ENCODE measurements around the gene GPR35.

Gene GPR35

DNA sequence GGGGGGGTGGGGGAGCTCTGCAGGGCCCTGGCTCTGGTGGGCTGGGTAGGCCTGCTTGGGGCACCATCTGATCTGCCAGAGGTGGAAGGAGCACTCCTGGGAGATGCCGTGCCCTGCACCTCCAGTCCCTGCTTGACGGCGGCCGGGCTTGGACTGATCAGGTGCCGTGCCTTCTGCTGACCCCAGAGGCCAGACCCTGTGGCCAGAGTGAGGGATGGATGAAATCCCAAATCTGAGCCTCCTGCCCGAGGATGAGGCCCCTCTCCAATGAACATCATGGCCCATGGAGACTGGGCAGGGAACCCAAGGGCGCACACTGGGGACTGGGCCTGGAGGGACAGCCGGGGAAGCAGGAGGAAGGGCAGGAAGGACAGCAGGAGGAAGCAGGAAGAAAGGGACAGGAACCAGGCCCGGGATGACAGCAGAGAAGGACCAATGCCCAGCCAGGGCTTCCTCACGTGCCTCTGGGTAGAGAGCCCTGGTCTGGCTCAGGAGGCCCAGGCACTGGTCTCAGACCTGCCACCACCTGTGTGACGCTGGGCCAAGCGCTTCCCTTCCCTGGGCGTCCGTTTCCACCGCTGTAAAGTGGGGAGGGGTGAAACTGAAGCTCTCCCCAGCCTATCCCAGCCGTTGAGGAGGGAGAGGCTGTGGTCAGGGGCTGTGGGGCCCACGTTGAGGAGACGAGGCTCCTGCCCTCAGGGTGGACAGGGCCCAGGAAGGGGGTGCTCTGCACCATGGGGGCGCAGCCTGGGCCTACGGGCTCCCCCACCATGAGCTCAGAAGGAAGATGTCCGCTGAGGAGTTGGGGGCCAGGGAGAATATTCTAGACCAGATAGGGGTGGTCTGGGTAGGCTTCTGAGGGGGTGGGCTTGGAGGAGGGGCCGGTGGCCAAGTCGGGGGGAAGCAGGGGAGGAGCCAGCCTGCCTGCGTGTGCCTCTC is 1.0 kb upstream of the GPR35 start:
- no peak for DNase-seq

DNA sequence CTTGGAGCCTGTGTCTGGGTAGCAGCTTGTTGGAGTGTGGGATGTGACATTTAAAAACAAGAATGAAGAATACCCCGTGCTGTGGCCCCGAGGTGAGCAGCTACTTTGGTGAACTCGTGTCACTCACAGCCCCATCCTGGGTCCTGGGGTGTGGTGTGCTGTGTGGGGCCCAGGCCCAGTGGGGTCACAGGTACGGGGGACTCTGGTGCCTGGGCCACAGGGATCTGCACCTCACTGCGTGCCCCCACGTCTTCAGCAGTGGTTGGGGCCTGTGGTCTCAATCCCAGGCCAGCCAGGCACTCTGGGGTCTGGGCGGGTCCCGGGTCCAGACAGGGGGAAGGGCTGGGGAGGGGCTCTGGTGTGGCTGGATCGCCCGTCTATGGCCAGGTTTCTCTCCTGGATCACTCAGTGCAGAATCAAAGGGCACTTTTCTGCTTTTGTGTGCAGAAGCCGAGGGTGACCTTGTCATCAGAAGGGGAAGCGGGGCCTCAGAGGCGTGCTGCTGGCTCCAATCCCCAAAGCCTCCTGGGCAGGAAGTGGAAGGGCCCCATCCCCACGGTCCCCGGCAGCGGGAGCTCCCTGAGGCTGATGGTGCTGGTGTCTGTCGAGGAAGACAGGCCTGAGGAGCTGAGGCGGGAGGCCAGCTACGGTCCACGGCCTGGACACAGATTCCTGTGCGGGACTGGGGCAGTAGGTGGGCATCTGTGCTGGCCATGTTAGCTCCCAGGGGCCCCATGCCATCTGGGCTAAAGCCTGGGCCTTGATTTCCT is 1.4 kb downstream of the GPR35 start:
- peak; percentile 29 for DNase-seq

DNA sequence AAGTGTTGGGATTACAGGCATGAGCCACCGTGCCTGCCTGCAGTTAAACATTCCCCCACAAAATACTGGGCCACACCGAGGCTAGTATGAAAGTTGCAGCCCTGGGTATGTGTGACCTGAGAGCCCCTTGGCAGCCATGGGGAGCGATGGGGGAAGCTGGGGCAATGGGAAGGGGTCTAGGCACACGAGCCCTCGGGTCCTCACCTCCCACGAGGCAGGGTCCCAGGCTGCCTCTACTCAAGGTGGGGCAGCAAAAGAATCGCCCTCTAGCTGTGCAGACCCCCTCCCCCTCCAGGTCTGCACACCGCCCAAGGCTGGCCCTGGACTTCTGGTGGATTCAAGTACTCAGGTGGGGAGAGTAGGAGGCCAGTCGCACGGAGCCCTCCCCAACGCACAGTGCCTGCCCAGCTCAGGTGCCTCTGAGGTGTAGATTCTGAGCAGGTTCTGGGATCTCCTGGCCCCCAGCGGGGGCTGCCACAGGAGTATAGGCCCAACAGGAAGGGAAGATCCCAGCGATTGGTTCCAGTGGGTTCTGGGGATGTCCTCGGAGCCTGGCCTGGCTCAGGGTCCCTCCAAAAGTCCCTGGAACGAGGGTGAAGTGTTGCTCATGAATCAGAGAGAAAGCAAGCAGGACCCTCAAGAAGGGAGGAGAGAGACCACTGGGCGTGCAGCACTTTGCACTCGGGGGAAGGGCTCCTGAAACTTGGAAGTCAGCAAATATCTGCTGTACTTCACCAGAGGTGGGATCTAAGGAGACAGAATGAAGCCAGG is 2.6 kb downstream of the GPR35 start:
- no peak for DNase-seq

GRCh38 chr2:240628507-240628807 is 3.2 kb downstream of the GPR35 start:
- no peak for DNase-seq

- DNase-seq, result no peak
Measured at GRCh38 chr2:240628808-240629618, 3.7 kb downstream of the GPR35 start.

DNA sequence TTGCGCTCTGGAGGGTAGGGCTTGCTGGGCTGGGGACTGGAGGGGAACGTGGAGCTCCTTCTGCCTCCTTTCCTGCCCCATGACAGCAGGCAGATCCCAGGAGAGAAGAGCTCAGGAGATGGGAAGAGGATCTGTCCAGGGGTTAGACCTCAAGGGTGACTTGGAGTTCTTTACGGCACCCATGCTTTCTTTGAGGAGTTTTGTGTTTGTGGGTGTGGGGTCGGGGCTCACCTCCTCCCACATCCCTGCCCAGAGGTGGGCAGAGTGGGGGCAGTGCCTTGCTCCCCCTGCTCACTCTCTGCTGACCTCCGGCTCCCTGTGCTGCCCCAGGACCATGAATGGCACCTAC is 4.3 kb downstream of the GPR35 start:
- no peak for DNase-seq

- no peak for DNase-seq
Measured at GRCh38 chr2:240629968-240630770, 4.9 kb downstream of the GPR35 start.

DNA sequence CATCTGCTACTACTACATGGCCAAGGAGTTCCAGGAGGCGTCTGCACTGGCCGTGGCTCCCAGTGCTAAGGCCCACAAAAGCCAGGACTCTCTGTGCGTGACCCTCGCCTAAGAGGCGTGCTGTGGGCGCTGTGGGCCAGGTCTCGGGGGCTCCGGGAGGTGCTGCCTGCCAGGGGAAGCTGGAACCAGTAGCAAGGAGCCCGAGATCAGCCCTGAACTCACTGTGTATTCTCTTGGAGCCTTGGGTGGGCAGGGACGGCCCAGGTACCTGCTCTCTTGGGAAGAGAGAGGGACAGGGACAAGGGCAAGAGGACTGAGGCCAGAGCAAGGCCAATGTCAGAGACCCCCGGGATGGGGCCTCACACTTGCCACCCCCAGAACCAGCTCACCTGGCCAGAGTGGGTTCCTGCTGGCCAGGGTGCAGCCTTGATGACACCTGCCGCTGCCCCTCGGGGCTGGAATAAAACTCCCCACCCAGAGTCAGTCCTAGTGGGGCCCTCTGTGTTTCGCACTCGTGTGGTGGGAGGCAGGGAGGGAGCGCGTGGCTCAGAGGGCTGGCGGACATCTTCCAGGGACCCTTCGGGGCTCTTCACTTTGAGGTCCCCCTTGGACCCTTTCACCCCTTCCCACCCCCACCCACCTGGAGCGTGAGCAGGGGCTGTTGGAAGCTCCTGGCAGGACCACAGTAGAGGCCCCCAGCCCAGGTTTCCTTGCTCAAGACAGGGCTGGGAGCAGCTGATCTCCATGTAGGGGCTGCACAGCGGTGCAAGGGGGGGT is 5.7 kb downstream of the GPR35 start:
- no peak for DNase-seq

- DNase-seq, result no peak
Measured at GRCh38 chr2:240631548-240632305, 6.4 kb downstream of the GPR35 start.

GRCh38 chr2:240632306-240632721 is 7.0 kb downstream of the GPR35 start:
- DNase-seq, result no peak

DNA sequence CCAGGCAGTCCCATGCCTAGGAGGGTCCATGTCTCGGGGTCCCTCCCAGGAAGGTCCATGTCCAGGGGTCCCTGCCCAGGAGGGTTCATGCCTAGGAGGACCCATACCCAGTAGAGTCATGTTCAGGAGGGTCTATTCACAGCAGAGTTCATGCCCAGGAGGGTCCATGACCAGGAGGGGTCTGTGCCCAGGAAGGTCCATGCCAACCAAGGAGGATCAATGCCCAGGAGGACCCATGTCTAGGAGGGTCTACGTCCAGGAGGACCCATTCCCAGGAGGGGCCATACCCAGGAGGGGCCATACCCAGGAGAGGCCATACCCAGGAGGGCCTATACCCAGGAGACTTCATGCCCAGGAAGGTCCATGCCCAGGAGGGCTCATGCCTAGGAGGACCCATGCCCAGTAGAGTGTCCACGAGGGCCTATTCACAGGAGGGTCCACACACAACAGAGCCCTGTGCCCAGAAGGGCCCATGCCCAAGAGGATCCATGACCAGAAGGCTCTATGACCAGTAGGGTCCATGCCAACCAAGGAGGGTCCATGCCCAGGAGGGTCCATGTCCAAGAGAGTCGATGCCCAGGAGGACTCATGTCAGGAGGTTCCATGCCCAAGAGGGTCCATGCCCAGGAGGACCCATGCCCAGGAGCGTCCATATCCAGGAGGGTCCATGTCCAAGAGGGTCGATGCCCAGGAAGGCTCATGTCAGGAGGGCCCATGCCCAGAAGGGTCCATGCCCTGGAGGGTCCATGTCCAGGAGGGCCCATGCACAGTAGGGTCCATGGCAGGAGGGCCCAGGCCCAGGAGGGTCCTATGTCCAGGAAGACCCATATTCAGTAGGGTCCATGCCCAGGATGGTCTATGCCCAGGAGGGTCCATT is 10.1 kb downstream of the GPR35 start:
- DNase-seq, result no peak

DNA sequence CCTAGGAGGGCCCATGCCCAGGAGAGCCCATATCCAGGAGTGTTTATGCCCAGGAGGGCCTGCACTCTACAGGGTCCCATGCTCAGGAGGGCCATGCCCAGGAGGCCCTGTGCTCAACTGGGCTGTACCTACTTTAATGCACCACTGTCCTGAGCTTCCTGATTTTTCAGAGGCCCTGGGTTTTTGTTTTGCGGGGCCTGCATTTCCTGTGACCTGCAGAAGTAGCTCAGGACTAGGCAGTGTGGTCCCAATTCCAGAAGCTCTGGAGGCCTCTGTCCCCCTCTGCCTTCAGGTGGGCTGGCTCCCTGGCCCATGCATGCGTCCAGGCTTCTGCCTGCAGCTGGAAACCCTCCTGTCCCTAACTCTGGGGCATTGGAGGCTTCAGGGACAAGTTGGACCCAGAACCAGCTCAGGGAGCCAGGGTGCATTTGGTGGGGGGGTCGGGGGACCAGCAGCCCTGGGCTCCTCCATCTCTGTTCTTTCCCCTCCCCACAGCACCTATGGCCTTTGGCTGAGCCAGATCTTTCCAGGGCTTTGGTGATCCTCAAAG is 10.8 kb downstream of the GPR35 start:
- DNase-seq, result no peak

GRCh38 chr2:240636563-240637115 is 11.4 kb downstream of the GPR35 start:
- no peak for DNase-seq

DNA sequence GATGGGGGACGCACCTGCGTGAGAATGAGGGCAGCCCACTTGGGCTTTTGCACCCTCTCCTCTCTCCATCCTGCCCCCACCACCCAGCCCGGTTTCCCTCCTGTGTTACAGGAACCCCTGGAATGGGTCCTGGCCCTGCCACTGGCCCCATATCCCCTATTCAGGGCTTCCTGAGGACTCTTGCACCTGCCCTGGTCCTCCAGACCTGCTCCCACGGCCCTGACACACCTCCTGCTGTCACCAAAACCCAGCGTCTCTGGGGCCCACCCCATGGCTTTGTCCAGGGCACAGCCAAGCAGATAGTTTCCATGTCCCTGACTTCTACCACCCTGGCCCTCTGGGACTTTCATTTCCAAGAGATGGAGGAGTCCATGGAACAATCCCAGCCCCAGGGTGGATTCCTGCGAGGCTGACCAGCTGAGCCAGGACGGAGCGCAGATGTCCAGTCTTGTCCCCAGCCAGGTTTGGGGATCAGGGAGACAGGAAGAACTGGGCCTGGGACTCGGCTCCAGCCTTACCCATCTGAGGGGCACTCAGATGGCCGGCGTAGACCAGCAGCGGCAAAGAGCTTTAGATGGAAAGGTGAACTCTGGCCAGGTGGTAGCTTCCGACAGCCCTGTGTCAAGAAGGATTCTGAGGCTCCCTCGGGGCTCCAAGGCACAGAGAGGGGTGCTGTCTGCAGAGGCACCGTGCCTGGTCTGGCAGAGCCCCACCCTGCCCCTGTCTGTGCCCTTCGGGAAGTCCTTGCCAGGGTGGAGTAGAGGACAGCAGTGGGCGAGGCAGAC is 12.0 kb downstream of the GPR35 start:
- DNase-seq, result no peak

- no peak for DNase-seq
Measured at GRCh38 chr2:240637901-240638345, 12.6 kb downstream of the GPR35 start.

- DNase-seq, result no peak
Measured at GRCh38 chr2:240638512-240639160, 13.4 kb downstream of the GPR35 start.

GRCh38 chr2:240639566-240639965 is 14.3 kb downstream of the GPR35 start:
- DNase-seq, result no peak
